Epithelial cell of esophagus (primary cell): ENCODE measurements around the gene HSPA1B.
"Not testable (repeated sequence)": the region's sequence is repeated elsewhere in the genome, so short reads cannot be mapped to it uniquely, and the experiment has no call there.

Experiments
- DNase-seq: peaks from one replicate; pipeline ENCODE4 v3.0.0; 2010; ENCODE audit warnings: low read depth
- H3K4me3 ChIP-seq: 2 replicates; pipeline ENCODE4 v1.5.1; 2011; ENCODE audit warnings: mild to moderate bottlenecking, low read length, control low read depth
- CTCF ChIP-seq: IDR thresholded peaks from 2 replicates; pipeline ENCODE4 v1.5.1; 2011; ENCODE audit warnings: low read depth, mild to moderate bottlenecking, low read length, control low read depth, inconsistent platforms; ENCODE audit not compliant: insufficient read depth; ENCODE audit errors: missing control alignments

The HSPA1B gene

GRCh38 chr6:31850765-31851484, 23.4 kb downstream of the HSPA1B start:
- TF ChIP-seq CTCF, result no peak
- no peak overlapping the region for H3K4me3 ChIP-seq
- no peak for DNase-seq

- DNase-seq, result no peak
- no peak for TF ChIP-seq CTCF
- H3K4me3 ChIP-seq, result no peak overlapping the region
These were observed 23.9 kb downstream of the HSPA1B start for GRCh38 chr6:31851485-31851832.

GRCh38 chr6:31851980-31852718, 24.6 kb downstream of the HSPA1B start:
- DNase-seq, H3K4me3 ChIP-seq: not testable (repeated sequence)

- DNase-seq, H3K4me3 ChIP-seq: not testable (repeated sequence)
These were observed 30.2 kb downstream of the HSPA1B start for GRCh38 chr6:31857774-31858173.

GRCh38 chr6:31858707-31859106, 31.2 kb downstream of the HSPA1B start:
- H3K4me3 ChIP-seq, result no peak overlapping the region
- no peak for TF ChIP-seq CTCF
- no peak for DNase-seq

GRCh38 chr6:31859923-31860322, 32.4 kb downstream of the HSPA1B start:
- H3K4me3 ChIP-seq, result no peak overlapping the region
- DNase-seq, result no peak
- TF ChIP-seq CTCF, result no peak

GRCh38 chr6:31860349-31860748, 32.8 kb downstream of the HSPA1B start:
- no peak for TF ChIP-seq CTCF
- H3K4me3 ChIP-seq, result no peak overlapping the region
- no peak for DNase-seq

- no peak overlapping the region for H3K4me3 ChIP-seq
- no peak for TF ChIP-seq CTCF
- DNase-seq, result no peak
These were observed 33.6 kb downstream of the HSPA1B start for GRCh38 chr6:31861150-31861549.
